ENCODE results near the gene USP46.

The USP46 gene

GRCh38 chr4:52635560-52635959, 23.5 kb downstream of the USP46 start:
- TF ChIP-seq, protein P1, sequence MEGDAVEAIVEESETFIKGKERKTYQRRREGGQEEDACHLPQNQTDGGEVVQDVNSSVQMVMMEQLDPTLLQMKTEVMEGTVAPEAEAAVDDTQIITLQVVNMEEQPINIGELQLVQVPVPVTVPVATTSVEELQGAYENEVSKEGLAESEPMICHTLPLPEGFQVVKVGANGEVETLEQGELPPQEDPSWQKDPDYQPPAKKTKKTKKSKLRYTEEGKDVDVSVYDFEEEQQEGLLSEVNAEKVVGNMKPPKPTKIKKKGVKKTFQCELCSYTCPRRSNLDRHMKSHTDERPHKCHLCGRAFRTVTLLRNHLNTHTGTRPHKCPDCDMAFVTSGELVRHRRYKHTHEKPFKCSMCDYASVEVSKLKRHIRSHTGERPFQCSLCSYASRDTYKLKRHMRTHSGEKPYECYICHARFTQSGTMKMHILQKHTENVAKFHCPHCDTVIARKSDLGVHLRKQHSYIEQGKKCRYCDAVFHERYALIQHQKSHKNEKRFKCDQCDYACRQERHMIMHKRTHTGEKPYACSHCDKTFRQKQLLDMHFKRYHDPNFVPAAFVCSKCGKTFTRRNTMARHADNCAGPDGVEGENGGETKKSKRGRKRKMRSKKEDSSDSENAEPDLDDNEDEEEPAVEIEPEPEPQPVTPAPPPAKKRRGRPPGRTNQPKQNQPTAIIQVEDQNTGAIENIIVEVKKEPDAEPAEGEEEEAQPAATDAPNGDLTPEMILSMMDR (conservative IDR thresholded peaks at IDR 0.05): no peak
- TF ChIP-seq ZFX (IDR thresholded peaks at IDR 0.05): no peak
- no peak overlapping the region for H3K27ac ChIP-seq

- TF ChIP-seq, protein P1 (conservative IDR thresholded peaks at IDR 0.05): no peak
- no peak overlapping the region for H3K27ac ChIP-seq
Measured at GRCh38 chr4:52635130-52635529, 24.0 kb downstream of the USP46 start.

DNA sequence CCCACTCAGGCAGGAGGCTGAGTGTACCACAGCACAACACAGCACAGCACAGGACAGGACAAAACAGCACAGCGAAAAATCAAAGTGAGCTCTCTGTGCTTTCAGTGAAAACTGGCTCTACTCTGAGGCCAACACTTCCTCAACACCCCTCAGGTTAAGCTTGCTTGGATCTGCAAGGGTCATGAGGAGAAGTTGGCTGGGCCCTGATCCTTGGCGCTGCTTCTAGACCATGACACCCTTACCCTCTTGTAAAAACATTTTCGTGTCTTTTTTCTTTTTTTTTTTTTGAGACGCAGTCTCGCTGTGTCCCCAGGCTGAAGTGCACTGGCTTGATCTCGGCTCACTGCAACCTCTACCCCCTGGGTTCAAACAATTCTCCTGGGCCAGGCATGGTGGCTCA, 25.3 kb downstream of the USP46 start:
- no peak overlapping the region for H3K27ac ChIP-seq
- no peak for TF ChIP-seq ZFX (IDR thresholded peaks at IDR 0.05)
- TF ChIP-seq, protein P1 (conservative IDR thresholded peaks at IDR 0.05): no peak

DNA sequence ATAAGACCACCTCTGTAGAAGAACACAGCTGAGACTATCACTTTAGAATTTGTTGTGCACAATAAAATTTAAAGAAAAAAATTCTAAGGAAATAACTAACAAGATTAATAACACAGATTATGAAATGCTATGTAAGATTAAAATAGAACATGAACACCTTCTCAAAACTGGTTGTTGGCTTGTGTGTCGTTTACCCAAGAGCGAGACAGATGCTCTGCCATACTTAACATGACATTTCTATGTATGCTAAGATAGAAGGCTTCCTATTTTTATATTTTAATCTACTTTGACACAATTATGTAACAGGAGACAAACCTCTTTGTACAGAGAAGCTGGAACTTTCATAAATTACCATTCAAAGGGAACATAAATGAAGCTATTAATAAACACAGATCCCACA, 30.1 kb downstream of the USP46 start:
- no peak for TF ChIP-seq ZFX (IDR thresholded peaks at IDR 0.05)
- TF ChIP-seq, protein P1 (conservative IDR thresholded peaks at IDR 0.05): no peak
- H3K27ac ChIP-seq: no peak overlapping the region

DNA sequence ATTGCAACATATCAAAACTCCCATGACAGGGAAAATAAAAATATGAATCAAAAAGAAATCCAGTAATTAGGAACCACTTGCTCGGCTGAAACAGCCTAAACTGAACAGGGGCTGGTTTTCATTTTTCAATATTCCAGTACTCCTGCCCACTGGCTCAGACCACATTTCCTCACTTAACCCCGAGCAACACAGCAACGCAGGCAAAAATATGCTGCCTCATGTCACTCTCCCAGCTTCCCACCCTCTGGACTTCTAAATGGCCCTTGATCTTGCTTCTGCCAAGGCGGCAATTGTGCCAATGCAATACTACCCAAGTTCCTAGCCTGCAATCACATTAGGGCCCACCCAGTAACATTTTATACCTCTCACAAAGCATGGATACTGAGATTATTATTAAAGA, 30.6 kb downstream of the USP46 start:
- H3K27ac ChIP-seq: no peak overlapping the region
- no peak for TF ChIP-seq ZFX (IDR thresholded peaks at IDR 0.05)
- TF ChIP-seq, protein P1 (conservative IDR thresholded peaks at IDR 0.05): no peak

- TF ChIP-seq, protein P1 (conservative IDR thresholded peaks at IDR 0.05): no peak
- no peak for TF ChIP-seq ZFX (IDR thresholded peaks at IDR 0.05)
- no peak overlapping the region for H3K27ac ChIP-seq
Measured at GRCh38 chr4:52627876-52628275, 31.2 kb downstream of the USP46 start.

DNA sequence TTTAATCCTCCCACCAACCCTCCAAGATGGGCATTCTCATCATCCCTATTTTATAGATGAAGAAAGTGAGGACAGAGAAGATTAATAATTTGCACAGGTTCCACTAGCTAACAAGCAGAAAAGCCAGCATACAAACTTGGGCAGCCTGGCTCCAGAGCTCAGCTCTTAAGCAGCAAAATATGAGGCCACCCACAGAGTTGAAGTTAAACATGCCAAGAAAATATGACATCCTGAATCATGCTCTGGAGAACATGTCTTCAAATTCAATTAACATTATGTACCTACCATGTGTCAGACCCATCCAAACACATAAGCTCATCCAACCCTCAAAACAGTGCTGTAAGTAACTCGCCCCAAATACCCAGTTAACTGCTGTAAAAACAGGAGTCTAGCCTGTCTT, 33.9 kb downstream of the USP46 start:
- TF ChIP-seq ZFX (IDR thresholded peaks at IDR 0.05): no peak
- TF ChIP-seq, protein P1 (conservative IDR thresholded peaks at IDR 0.05): no peak
- no peak overlapping the region for H3K27ac ChIP-seq
